HG02970 (cell line): Measurements from ENCODE around the gene LZTR1.
"Not testable (repeated sequence)": the region's sequence is repeated elsewhere in the genome, so short reads cannot be mapped to it uniquely, and the experiment has no call there.

ENCODE experiments used
- ATAC-seq: cut with Tn5 transposase; IDR thresholded peaks from one replicate; pipeline ENCODE4 v1.9.1; 2021; ENCODE audit warnings: mild to moderate bottlenecking, moderate library complexity, moderate number of reproducible peaks; ENCODE audit not compliant: unreplicated experiment, low FRiP score

Gene LZTR1

DNA sequence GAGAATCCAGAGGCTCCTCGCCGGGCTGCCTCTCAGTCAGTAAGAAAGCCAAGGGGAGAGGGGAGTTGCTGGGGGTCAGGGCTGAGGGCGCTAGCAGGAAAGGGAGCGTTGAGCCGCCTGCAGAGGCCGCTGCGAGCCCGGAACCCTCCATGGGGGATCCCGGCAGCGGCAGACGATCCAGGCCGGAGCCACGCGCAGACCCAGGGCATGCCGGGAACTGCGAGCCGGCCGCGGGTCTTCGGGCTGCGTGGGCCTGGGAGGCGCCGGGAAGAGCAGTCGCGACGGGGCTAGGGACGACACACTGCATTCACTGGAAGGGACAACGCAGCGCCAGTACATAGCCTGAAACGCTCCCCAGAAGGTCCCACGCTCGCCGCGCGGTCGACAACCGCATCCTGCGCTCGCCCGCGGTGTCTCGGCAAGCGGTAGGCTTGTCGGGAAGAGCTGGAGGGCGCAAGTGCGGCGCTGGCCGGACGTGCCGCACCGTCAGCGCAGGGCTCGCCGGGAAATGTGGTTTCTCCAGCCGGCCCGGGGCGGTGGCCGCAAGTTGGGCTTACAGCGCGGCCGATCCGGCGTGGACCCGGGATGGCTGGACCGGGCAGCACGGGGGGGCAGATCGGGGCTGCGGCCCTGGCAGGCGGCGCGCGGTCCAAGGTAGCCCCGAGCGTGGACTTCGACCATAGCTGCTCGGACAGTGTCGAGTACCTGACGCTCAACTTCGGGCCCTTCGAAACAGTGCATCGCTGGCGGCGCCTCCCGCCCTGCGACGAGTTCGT lies at the start of gene LZTR1:
TSS of gene LZTR1 (plus strand) at position 511 of the 776 bp plus-strand sequence. CDS start at position 586, 75 bp downstream.
- ATAC-seq = peak; percentile 70

- ATAC-seq = no peak
Observed at GRCh38 chr22:20933910-20934309, 48.2 kb upstream of the LZTR1 start.

DNA sequence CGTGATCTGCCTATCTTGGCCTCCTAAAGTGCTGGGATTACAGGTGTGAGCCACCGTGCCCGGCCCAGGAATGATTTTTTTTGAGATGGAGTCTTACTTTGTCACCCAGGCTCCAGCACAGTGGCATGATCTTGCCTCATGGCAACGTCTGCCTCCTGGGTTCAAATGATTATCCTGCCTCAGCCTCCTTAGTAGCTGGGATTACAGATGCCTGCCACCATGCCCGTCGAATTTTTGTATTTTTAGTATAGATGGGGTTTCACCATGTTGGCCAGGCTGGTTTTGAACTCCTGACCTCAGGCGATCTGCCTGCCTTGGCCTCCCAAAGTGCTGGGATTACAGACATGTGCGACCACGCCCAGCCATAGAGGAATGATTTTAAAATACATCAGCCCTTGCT lies 47.0 kb upstream of the LZTR1 start:
- not testable (repeated sequence) for ATAC-seq

DNA sequence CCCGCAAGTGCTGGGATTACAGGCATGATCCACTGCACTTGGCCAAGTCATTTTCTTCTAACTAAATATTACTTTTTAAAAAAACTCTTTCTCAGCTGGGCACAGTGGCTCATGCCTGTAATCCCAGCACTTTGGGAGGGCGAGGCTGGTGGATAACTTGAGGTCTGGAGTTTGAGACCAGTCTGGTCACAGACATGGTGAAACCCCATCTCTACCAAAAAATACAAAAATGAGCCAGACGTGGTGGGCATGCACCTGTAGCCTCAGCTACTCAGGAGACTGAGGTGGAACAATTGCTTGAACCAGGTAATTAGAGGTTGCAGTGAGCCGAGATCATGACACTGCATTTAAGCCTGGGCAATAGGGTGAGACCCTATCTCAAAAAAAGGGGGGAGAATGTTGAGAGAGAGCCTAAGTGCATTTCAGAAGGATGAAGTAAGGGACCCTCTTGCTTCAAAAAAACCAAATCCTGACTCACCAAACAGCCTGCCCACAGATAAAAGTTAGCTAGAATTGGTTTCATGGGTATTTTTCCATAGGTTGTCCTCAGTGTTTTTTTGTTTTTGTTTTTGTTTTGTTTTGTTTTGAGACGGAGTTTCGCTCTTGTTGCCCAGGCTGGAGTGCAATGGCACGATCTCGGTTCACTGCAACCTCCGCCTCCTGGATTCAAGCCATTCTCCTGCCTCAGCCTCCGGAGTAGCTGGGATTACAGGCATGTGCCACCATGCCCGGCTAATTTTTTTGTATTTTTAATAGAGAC lies 46.1 kb upstream of the LZTR1 start:
- ATAC-seq = not testable (repeated sequence)

- no peak for ATAC-seq
Observed at GRCh38 chr22:20937031-20937793, 44.9 kb upstream of the LZTR1 start.

GRCh38 chr22:20937794-20938671 lies 44.1 kb upstream of the LZTR1 start:
- ATAC-seq = no peak

- not testable (repeated sequence) for ATAC-seq
Observed at GRCh38 chr22:20939457-20940185, 42.5 kb upstream of the LZTR1 start.

DNA sequence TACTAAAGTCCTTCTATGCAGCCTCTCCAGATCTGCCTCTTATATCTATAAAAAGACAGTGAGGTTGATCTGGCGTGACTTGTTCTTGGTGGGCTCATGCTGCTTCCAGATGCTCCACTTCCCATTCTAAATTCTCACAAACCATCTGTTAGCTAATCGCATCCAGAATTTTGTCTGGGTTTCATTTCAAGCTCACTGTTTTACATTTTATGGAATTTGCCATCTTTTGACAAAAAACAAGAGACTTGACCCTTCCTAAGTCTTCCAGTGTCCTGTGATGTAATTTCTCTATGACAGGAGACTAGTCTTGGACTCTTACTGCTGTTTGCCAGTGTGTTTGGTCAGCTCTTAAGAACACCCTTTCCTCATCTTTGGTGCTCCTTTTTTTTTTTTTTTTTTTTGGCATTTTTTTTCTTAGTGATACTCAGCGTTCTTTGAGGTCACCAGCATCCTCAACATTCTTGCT lies 41.9 kb upstream of the LZTR1 start:
- no peak for ATAC-seq

GRCh38 chr22:20940904-20941385 lies 41.2 kb upstream of the LZTR1 start:
- ATAC-seq = no peak

- ATAC-seq = not testable (repeated sequence)
Observed at GRCh38 chr22:20942203-20942902, 39.7 kb upstream of the LZTR1 start.

- no peak for ATAC-seq
Observed at GRCh38 chr22:20943104-20943933, 38.8 kb upstream of the LZTR1 start.

- no peak for ATAC-seq
Observed at GRCh38 chr22:20944042-20944441, 38.1 kb upstream of the LZTR1 start.

DNA sequence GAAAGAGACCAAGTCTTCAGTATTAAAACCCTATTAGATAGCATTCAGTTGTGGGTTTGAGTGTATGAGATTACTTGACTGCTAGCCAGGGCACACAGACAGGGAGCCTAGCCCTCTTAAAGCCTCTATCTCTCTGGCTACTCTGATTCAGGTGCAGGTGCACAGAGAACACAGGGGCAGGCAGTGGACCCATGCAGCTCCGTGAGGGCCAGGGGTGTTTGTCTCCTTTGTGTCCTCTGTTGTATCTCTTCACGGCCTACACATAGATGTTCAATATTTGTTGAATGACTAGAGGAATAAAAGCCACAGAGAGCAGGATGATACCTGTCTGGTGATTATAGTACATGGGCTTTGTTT lies 36.5 kb upstream of the LZTR1 start:
- ATAC-seq = no peak

DNA sequence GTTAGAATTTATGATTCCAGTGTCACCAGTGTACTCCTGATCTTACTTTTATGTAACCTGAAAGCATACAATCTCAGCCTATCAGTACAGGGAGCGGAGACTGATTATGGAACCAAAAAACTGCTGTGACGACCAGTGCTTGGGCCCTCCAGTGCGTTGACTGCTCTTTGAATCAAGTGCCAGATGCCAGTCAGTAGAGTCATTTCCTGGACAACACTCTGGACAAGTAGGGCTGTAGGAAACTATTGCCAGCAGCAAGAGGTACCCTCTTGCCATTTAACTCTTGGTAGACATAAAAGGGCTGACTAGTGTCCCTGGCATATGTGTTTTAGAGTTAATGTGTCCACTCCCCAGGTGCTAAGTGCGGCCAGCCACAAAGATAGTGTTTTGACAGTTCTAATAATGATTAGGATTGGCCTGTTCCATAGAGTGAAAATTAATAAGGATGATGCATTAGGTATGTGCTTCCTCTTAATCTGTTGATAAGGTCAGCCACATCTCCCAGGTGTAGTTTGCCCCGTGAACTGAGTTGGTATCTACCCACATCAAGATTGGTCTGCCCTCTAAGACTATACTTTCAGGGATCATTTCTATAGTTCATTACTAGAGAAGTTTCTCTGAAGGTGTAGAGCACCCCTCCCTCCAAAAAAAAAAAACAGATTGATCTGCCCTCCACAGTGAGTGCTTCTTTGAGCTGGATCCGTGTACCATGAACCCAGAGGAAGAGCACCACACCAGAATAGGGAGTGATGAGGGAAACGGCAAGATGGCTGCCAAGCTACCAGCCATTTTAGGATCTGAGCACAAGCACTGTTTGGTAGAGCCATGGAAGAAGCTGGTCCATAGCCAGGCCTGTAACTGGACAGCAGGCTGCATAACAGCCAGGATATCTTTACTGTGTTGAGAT lies 35.8 kb upstream of the LZTR1 start:
- no peak for ATAC-seq

GRCh38 chr22:20946991-20947390 lies 35.1 kb upstream of the LZTR1 start:
- ATAC-seq = no peak

DNA sequence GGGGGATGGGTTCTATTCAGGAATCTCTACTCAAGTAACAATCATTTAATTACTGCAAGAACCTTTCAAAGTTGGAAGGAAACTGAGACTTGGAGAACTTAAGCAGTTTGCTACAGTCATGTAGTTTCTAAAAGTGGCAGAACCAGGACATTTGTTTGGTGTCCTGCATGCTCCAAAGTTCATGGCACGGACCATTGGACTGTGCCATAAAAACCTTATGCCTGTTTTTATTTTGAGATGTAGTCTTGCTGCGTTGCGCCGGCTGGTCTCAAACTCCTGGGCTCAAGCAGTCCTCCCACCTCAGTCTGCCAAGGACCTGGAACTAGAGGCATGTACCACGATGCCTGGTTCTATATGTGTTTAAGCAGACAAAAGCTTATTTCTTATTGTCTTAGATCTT lies 33.6 kb upstream of the LZTR1 start:
- no peak for ATAC-seq

GRCh38 chr22:20948989-20949388 lies 33.1 kb upstream of the LZTR1 start:
- ATAC-seq = no peak
